ENCODE measurements around the gene KIF13A. TPM values are rescaled to one million over a fixed set of nuclear protein-coding genes. Genes with fewer than 3 reads are reported as not detected.

KIF13A gene
- total and polyA plus RNA-seq, 9 of the 15 experiments (the other 6 are each of a cell fraction or from before 2014, with no cell fraction given), result 3.6 to 44.3 (median 29.7) TPM

DNA sequence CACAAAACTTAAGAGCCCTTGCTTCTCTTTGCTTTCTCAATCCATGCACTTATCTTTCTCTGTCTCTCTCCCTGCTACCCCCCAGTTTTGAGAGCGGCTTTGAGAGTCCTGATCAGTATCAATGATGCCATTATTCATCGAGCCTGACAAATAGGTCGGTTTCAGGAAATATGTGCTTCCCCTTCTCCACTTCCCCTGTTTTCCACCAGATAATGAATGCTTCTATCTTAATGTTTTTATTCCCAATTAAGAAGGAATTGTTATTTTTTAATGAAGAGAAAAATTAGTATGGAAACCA lies 117.7 kb downstream of the KIF13A start (continued):
- TF ChIP-seq, protein P1, sequence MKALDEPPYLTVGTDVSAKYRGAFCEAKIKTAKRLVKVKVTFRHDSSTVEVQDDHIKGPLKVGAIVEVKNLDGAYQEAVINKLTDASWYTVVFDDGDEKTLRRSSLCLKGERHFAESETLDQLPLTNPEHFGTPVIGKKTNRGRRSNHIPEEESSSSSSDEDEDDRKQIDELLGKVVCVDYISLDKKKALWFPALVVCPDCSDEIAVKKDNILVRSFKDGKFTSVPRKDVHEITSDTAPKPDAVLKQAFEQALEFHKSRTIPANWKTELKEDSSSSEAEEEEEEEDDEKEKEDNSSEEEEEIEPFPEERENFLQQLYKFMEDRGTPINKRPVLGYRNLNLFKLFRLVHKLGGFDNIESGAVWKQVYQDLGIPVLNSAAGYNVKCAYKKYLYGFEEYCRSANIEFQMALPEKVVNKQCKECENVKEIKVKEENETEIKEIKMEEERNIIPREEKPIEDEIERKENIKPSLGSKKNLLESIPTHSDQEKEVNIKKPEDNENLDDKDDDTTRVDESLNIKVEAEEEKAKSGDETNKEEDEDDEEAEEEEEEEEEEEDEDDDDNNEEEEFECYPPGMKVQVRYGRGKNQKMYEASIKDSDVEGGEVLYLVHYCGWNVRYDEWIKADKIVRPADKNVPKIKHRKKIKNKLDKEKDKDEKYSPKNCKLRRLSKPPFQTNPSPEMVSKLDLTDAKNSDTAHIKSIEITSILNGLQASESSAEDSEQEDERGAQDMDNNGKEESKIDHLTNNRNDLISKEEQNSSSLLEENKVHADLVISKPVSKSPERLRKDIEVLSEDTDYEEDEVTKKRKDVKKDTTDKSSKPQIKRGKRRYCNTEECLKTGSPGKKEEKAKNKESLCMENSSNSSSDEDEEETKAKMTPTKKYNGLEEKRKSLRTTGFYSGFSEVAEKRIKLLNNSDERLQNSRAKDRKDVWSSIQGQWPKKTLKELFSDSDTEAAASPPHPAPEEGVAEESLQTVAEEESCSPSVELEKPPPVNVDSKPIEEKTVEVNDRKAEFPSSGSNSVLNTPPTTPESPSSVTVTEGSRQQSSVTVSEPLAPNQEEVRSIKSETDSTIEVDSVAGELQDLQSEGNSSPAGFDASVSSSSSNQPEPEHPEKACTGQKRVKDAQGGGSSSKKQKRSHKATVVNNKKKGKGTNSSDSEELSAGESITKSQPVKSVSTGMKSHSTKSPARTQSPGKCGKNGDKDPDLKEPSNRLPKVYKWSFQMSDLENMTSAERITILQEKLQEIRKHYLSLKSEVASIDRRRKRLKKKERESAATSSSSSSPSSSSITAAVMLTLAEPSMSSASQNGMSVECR (CRISPR knock-in tag; IDR thresholded peaks at IDR 0.05), result no peak
- TF ChIP-seq FOSL1 (tag; conservative IDR thresholded peaks at IDR 0.05) (no peak), PKNOX1 (IDR thresholded peaks at IDR 0.05) (peak; percentile 94), ARID3A (IDR thresholded peaks at IDR 0.05; ENCODE audit: borderline replicate concordance, low read depth, low read length) (no peak), PTTG1 (tag; IDR thresholded peaks at IDR 0.05; ENCODE audit: low read depth) (no peak), TFAM (CRISPR knock-in tag; conservative IDR thresholded peaks at IDR 0.05) (no peak), SRSF1 (IDR thresholded peaks at IDR 0.05; ENCODE audit: low read depth, low read length) (no peak)
- TF ChIP-seq, protein P2, sequence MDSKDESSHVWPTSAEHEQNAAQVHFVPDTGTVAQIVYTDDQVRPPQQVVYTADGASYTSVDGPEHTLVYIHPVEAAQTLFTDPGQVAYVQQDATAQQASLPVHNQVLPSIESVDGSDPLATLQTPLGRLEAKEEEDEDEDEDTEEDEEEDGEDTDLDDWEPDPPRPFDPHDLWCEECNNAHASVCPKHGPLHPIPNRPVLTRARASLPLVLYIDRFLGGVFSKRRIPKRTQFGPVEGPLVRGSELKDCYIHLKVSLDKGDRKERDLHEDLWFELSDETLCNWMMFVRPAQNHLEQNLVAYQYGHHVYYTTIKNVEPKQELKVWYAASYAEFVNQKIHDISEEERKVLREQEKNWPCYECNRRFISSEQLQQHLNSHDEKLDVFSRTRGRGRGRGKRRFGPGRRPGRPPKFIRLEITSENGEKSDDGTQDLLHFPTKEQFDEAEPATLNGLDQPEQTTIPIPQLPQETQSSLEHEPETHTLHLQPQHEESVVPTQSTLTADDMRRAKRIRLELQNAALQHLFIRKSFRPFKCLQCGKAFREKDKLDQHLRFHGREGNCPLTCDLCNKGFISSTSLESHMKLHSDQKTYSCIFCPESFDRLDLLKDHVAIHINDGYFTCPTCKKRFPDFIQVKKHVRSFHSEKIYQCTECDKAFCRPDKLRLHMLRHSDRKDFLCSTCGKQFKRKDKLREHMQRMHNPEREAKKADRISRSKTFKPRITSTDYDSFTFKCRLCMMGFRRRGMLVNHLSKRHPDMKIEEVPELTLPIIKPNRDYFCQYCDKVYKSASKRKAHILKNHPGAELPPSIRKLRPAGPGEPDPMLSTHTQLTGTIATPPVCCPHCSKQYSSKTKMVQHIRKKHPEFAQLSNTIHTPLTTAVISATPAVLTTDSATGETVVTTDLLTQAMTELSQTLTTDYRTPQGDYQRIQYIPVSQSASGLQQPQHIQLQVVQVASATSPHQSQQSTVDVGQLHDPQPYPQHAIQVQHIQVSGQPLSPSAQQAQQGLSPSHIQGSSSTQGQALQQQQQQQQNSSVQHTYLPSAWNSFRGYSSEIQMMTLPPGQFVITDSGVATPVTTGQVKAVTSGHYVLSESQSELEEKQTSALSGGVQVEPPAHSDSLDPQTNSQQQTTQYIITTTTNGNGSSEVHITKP (IDR thresholded peaks at IDR 0.05; ENCODE audit: partially characterized antibody), result peak; percentile 88
- TF ChIP-seq, protein P3, sequence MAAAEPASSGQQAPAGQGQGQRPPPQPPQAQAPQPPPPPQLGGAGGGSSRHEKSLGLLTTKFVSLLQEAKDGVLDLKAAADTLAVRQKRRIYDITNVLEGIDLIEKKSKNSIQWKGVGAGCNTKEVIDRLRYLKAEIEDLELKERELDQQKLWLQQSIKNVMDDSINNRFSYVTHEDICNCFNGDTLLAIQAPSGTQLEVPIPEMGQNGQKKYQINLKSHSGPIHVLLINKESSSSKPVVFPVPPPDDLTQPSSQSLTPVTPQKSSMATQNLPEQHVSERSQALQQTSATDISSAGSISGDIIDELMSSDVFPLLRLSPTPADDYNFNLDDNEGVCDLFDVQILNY (CRISPR knock-in tag; IDR thresholded peaks at IDR 0.05), result no peak
